Coronary artery (tissue), 2 donors: ENCODE data around the gene GPRC5B.

Source experiments
- DNase-seq: peaks from one replicate; pipeline ENCODE4 v3.0.0-alpha.2; 2017; ENCODE audit warnings: low spot score
- H3K27ac ChIP-seq, 2 donors: fragments of 200-600 bp; sonication (generic); one replicate each; pipeline ENCODE4 v1.5.1; 2016 to 2019
- H3K4me3 ChIP-seq: fragments of 200-600 bp; sonication (generic); 2 replicates; pipeline ENCODE4 v1.5.1; 2016; ENCODE audit warnings: mild to moderate bottlenecking, moderate library complexity
- TF ChIP-seq, protein P1 (sequence below): fragments of 200-600 bp; sonication (generic); IDR thresholded peaks from one replicate; pipeline ENCODE4 v1.5.1; 2019; ENCODE audit warnings: antibody characterized with exemption

Gene GPRC5B

DNA sequence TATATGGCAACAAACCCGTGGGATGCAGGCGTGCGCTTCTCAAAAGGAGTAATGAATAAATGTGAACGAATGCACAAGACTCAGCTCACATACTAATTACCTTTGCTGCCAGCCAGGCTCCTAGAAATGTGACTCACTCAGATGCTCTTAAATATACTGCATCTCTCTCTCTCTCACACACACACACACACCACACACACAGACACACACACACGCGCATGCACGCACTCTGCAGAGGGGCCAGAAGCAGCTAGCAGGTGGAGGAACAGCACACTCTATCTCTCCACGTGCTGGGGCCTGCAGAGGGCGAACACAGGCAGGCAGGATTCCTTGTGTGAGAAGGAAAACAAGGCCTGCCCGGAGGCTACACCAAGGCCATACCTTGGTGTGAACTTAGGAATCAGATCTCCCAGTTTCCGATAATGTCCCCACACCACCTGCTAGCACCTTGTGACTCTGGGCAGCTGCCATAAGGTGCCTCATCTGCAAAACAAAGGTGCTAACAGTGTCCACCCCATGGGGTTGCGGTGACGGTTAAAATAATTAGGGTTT is 5.3 kb downstream of the GPRC5B start:
- no peak for DNase-seq
- TF ChIP-seq, protein P1, sequence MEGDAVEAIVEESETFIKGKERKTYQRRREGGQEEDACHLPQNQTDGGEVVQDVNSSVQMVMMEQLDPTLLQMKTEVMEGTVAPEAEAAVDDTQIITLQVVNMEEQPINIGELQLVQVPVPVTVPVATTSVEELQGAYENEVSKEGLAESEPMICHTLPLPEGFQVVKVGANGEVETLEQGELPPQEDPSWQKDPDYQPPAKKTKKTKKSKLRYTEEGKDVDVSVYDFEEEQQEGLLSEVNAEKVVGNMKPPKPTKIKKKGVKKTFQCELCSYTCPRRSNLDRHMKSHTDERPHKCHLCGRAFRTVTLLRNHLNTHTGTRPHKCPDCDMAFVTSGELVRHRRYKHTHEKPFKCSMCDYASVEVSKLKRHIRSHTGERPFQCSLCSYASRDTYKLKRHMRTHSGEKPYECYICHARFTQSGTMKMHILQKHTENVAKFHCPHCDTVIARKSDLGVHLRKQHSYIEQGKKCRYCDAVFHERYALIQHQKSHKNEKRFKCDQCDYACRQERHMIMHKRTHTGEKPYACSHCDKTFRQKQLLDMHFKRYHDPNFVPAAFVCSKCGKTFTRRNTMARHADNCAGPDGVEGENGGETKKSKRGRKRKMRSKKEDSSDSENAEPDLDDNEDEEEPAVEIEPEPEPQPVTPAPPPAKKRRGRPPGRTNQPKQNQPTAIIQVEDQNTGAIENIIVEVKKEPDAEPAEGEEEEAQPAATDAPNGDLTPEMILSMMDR, result no peak
- Histone ChIP-seq H3K4me3 (no peak overlapping the region), H3K27ac (no peak overlapping the region)

DNA sequence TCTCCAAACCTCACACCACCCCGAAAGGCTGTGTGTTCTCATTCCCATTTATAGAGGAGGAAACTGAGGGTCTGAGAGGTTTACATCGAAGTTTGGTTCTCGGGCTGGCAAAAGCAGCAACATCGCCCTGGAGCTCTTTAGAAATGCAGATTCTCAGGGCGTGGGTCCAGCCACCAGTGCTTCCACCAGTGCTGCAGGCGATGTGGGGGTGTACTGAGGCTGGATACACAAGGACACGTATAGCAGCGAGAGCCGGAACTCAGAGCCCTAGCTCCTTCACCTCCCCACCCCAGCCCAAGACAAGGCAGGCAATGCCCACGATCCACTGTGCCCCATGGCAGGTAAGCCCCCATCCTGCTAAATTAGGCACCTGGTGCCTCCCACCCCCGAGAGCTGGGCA is 5.9 kb downstream of the GPRC5B start:
- TF ChIP-seq, protein P1, result no peak
- DNase-seq, result no peak
- Histone ChIP-seq H3K4me3 (no peak overlapping the region), H3K27ac (no peak overlapping the region)

DNA sequence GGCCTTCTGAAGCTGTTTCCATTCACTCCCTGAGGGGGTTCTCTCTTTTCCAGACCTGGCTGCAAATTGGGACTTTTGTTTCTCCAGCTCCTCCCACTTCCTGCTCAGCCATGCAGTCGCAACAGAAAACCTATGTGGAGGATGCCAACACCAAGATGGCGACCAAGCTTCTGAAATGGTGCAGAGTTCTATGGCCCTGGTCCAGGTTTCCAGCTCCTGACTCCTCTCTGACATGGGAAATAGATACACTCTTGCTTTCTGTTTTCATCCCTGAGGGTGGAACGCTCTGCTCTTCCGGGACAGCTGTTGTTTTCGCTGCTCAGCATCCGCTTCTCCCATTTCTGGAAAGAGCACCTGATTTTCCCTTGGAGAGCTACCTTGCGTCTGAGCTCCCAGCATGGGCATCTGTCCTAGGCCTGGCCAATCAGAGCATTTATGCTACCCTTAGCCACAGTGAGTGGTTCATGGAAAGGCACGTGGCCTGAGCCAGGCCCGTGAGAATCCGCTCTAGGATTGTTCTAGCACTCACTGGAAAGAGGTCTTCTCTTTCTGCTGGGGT is 8.1 kb downstream of the GPRC5B start:
- H3K27ac ChIP-seq, result no peak overlapping the region
- no peak for DNase-seq

DNA sequence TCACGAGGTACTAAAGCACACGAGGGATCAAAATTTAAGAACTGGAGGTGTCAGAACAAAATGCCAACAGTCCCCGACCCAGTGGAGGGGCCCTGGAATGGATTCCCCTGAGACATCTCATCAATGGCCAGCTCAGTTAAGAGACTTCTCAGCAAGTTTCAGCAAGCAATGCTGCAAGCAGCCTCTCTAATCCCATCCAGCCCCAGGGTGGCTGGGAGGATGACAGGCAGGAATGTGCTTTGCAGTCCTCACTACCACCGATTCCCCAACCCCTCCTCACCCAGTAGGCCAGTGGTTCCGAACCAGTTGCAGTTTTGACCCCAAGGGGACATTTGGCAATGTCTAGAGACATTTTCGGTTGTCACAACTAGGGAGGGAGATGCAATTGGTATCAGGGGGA is 8.7 kb downstream of the GPRC5B start:
- Histone ChIP-seq H3K27ac (no peak overlapping the region), H3K4me3 (no peak overlapping the region)
- no peak for DNase-seq
- TF ChIP-seq, protein P1, result no peak

More for the DNA sequence above, 8.1 kb downstream of the GPRC5B start:
- no peak overlapping the region for H3K4me3 ChIP-seq
- TF ChIP-seq, protein P1, result no peak

DNA sequence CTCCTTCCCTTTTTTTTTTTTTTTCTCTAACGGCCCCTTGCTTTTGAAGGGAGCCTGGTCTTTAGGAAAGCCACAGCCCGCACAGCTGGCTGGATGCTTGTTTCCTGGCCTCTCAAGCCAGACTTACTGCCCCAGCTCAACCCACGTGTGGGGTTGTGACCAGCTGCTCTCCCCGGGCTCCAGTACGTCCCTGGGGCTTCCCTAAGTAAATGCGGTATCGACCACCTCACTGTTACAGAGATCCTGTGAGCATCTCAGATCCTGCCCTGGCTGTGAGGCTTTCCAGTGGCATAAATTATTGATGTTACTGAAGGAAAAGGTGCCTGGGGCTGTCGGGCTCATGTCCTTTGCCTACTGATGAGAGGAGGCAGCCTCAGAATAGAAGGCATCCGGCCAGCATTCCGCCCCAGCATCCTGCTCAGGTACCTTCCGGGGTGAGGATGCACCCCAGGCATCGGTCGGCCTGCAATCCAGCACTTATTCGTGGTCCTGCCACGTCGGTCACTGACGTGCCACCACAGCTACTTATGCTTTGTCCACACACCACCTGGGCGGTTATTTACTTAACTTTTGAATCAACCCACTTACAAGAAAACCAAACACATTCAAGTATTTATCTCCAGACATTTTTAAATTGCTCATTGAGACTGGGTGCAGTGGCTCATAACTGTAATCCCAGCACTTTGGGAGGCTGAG is 9.6 kb downstream of the GPRC5B start:
- H3K4me3 ChIP-seq, result no peak overlapping the region
- no peak for DNase-seq
- TF ChIP-seq, protein P1, result no peak
- H3K27ac ChIP-seq, result no peak overlapping the region

DNA sequence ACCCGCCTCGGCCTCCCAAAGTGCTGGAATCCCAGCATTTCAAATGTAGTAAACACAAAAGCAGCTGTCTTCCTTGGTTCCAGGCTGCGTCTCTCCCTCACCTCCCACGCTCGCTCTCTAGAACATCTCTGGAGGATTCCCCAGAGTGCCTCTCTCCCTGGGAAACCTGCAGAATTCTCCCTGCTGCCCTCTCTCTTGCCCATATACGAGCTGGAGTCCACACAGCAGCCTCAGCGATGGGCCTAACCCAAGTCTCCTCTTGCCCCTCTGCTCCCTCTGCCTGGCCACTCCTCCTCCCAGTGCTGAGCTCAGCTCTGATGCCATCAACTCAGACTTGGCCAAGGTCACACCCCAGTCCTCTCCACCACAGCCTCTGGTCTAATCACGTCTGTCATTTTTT is 10.6 kb downstream of the GPRC5B start:
- TF ChIP-seq, protein P1, result no peak
- H3K27ac ChIP-seq, result no peak overlapping the region
- H3K4me3 ChIP-seq, result no peak overlapping the region
- no peak for DNase-seq

DNA sequence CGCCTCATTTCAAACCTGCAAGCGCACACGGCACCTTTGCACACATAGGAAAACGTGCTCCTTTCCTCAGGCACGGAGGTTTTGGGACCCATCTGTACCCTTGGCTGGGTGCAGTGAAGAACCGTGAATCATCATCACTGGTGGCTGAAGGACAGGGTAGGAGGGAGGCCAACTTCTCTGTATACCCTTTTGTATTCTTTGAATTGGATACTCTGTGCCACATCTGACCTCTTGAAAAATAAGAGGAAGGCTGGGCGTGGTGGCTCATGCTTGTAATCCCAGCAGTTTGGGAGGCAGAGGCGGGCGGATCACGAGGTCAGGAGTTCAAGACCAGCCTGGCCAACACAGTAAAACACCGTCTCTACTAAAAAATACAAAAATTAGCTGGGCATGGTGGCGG is 11.7 kb downstream of the GPRC5B start:
- Histone ChIP-seq H3K27ac (no peak overlapping the region), H3K4me3 (no peak overlapping the region)
- DNase-seq, result no peak
- TF ChIP-seq, protein P1, result no peak
